T-helper 2 cell (primary cell): ENCODE measurements around the gene NXF1.
"Not testable (repeated sequence)": the region's sequence is repeated elsewhere in the genome, so short reads cannot be mapped to it uniquely, and the experiment has no call there.

Source experiments
- DNase-seq, 5 experiments: peaks; one replicate each; pipeline versions ENCODE4 v3.0.0 to v3.0.0-alpha.2; 2012 to 2022
- total RNA-seq, 2 donors: gene quantifications; one replicate each; lab custom pipeline; 2026; lab: John Stamatoyannopoulos, UW

The NXF1 gene
- 520 to 628 reads per million in 2 donors for total RNA-seq

GRCh38 chr11:62805076-62805892 lies at the start of gene NXF1:
Gene NXF1 (minus strand): TSS chr11:62805440. CDS start chr11:62805356, 84 bp downstream.
- peak; percentile 93 to 95 (median 94) for DNase-seq

GRCh38 chr11:62854013-62854824 lies 49.0 kb upstream of the NXF1 start:
- DNase-seq, result peak in 1 of 5 experiments; percentile 44

DNA sequence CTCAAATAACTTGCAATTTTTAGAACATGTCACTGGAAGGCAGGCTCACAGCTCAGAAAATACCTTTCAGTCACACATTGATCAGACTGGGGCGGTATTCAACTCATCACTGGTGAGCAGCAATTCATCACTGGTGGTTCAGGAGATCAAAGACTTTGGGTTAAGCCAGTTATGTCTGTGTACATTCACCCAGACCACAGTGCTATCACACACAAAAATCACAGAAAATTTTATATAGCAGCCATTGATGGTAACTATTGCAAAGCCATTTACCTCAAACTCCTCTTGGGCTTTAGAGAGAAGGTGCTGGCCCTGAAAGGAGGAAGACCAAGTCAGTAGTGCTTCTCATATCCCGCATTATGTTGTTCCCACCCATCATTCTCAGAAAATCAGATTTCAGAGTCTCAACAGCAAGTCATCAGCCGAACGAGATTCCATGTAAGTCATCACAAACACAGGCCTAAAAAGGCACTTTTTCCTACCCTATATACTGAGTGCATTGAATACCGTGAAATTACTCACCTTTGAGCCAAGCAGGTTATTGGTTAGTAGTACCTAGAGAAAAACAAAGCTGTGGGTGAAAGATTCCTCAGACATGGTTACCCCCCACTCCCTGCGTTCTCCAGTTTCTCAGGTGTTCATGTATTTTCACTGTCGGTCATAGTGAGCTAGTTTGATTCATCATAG lies 48.2 kb upstream of the NXF1 start:
- peak in 2 of 5 experiments; percentile 35 to 78 for DNase-seq

DNA sequence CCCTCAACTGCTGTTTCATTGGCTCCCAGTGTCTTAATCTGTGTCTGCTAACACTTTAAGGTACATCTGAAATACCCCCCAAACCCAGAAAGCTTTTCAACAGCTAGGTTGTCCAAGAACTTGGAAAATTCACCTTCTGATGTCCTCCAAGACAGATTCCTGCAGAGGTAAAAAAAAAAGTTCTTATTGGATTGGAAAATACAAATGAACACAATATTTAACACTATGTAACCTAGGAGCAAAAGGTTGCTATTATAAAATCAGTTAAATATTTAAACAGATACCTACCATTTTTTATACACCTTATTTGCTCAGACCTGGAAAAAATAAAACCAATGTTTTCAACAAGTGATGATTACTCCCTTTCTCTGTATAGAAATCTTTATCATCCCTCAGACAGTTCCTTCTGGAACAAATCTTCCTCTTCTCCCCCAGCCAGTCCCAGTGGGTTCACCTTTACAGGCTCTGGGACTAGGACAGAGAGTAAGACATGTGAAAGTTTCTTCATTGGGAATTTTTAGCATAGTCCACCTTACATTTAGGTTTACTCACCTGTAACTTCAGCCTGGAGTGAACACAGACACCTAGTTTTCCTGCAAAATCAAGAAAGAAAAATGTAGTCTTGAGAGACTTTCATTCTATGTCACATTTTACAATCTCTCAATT lies 47.4 kb upstream of the NXF1 start:
- DNase-seq, result no peak

DNA sequence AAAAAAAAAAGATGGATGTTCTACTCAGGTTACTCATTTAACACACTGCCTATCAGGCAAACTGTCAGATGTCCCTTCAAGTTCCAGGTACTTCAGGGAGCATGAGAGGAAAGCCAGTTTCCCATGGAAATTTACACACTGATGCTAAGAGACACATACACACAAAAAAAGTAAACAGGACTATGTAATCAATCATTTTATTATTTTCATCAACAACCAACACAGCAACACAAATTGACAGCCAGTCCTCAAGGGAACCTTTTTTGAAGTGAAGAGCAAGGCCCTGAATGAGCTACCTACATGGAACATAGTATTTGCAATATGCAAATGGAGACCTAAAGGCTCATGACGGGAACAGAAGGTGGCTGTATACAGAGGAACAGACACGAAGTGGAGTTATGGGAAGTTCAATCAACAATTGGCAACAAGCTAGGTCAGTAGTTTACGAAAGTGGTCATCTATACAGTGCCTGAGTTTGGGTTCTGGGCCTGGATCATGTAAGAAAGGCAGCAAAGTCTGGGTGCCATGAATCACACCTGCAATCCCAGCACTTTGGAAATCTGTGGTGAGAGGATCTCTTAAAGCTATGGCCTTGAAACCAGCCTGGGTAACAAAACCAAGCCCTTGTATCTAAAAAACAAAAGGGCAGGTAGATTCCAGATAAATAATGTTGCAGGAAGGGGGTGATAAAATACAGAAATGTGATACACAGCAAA lies 46.7 kb upstream of the NXF1 start:
- no peak for DNase-seq

DNA sequence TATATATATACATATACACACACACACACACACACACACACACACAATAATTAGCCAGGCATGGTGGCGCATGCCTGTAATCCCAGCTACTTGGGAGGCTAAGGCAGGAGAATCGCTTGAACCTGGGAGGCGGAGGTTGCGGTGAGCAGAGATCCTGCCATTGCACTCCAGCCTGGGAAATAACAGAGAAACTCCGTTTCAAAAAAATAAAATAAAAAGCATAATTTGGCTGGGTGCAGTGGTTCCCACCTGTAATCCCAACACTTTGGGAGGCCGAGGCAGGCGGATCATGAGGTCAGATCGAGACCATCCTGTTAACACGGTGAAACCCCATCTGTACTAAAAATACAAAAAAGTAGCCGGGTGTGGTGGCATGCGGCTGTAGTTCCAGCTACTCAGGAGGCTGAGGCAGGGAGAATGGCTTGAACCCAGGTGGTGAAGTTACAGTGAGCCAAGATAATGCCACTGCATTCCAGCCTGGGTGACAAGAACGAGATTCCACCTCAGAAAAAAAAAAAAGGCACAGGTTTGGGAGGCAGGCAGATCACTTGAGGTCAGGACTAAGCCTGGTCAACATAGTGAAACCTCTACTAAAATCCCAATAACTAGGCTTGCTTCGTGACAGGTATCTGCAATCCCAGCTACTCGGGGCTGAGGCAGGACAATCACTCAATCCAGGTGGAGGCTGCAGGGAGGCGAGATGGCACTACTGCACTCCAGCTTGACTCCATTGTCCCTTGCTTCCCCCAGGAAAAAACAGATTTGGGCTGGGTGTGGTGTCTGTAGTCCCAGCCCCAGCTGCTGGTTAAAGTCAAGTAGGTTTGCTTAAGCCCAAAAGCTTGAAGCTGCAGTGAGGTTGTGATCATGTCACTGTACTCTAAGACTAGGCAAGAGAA lies 45.9 kb upstream of the NXF1 start:
- DNase-seq, result peak in 1 of 5 experiments; percentile 24

DNA sequence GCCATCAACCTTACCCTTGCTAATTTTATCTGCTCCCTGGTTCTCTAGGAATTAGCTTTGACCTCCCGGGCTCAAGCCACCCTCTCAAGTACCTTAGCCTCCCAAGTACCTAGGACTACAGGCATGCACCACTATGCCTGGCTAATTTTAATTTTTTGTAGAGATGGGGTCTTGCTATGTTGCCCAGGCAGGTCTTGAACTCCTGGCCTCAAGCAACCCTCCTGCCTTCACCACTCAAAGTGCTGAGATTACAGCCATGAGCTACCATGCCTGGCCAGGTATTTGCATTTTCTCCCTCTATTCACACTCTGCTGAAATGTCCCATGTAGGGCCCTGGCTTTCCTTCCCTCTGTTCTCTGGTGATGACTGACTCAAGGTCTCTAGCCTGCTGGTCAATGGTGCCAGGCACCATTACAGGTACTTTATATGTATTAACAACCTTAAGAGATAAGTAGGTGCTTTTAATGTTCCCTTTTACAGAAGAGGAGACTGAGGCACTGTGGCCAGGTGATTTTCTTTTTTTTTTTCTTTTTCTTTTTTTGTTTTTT lies 42.6 kb upstream of the NXF1 start:
- no peak for DNase-seq

- no peak for DNase-seq
Measured at GRCh38 chr11:62846177-62846576, 40.9 kb upstream of the NXF1 start.

DNA sequence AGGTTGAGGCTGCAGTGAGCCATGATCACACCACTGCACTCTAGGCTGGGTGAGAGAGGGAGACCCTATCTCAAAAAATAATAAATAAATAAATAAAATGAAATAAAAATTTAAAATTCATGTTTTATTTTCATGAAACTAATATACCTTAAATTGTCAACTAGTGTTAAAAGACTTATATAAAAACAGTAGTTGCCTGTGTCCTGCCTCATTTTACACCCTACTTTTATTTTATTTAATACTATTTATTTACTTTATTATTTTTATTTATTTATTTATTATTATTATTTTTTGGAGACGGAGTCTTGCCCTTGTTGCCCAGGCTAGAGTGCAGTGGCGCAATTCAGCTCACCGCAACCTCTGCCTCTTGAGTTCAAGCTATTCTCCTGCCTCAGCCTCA lies 38.9 kb upstream of the NXF1 start:
- no peak for DNase-seq

DNA sequence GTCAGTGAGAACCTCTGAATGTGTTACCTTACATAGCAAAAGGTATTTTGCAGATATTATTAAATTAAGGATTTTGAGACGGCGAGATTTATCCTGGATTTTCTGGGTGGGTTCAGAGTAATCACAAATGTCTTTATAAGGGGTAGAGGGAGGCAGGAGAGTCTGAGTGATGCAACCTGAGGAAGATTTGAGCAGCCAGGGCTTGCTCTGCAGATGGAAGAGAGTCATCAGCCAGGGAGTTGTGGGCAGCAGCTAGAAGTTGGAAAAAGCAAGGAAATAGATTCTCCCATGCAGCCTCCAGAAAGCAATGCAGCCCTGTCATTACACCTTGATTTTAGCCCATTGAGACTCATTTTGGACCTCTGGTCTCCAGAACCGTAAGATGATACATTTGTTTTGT lies 38.2 kb upstream of the NXF1 start:
- no peak for DNase-seq

DNA sequence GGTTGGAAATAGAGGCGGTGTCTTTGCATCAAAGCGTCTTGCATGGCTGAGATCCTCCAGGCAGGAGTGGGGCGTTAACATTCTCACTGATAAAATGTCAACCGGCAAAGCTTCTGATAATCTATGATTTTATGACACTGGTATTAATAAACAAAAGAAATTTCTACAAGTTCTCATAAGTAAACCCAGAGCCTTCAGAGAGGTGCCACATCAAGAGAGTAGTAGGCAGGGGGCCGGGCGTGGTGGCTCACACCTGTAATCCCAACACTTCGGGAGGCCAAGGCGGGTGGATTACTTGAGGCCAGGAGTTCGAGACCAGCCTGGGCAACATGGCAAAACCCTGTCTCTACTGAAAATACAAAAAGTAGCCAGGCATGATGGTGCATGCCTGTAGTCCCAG lies 37.7 kb upstream of the NXF1 start:
- not testable (repeated sequence) for DNase-seq

DNA sequence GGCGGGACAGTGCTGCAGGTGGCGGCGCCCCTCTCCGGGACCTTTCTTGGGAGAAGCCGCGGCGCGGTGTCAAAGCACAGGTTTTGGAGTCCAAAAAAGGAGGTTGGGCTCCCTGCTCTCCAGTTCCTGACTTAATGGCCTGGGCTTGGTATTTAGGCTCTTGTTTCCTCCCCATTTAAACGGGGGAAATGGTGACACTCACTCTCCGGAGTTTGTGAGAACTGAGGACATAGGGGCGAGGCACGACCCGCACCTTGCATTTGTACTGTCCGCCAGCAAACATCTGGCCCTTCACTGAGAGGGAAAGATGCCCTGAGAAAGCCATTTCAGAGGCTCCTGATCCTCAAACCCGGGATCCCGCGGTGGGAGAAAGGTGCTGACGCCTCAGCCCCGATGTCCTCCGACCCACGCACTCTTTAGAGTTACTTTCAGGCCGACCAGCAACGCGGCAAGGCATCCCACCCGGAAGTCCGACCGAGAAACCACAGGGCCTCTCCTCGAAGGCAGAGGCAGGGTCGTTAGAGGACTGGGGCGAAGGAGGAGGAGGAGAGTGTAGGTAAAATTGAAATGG lies 37.0 kb upstream of the NXF1 start:
- DNase-seq, result peak in 2 of 5 experiments; percentile 17 to 64

GRCh38 chr11:62841361-62842170 lies 36.3 kb upstream of the NXF1 start:
- peak; percentile 42 to 99 (median 74) for DNase-seq

GRCh38 chr11:62840721-62841360 lies 35.6 kb upstream of the NXF1 start:
- DNase-seq, result peak; percentile 52 to 91 (median 71)

DNA sequence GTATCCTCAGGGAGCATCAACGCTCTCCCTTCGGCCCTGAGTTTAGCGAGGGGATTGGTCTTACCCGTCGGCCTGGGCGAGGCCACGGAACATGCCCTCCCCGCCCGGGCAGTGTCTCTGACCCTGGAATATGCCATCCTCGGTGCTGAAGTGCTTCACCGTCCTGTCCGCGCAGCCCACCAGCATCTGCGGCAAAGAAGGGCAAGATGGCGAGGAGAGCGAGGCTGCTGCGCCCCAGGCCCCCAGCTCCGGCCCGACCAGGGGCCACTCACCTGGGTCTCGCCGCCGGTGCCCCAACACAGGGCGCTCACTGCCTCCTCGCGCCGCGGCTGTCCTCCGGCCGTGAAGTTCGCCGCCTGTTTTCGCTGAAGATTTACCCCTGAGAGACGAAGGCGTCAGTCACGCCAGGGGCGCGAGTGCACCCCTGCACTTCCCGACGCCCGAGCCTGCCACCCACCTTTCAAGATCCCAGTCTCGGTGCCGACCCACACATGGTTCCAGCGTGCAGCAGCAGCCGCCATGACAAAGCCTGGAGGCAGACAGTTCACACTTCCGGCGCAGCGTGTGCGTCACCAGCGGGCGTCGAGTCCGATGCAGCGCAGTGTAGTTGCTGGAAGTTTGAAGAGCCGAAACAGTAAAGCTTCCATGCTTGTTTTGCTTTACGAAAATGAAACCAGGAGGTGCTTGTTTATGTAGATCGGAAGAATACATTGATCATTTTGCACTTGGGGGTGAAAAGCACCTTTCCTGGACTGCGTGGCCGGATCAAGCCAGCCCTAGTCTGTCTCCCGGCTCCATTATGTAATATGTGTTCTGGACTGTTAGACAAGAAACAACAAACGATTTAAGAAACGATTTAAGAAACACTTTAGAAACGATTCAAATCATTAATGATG lies 34.1 kb upstream of the NXF1 start, which contains the start of gene WDR74:
Gene WDR74 (minus strand): TSS at position 541 of the 896 bp plus-strand sequence. CDS start 20 bp downstream, at position 521.
- DNase-seq, result peak; percentile 75 to 98 (median 88)

- DNase-seq, result no peak
Measured at GRCh38 chr11:62835336-62835735, 30.1 kb upstream of the NXF1 start.
